HG02571 (cell line): ENCODE results near the gene SYNC.

Experiments
- ATAC-seq: cut with Tn5 transposase; IDR thresholded peaks from one replicate; pipeline ENCODE4 v1.9.1; 2021; ENCODE audit warnings: mild to moderate bottlenecking, moderate library complexity; ENCODE audit not compliant: unreplicated experiment

Gene SYNC

DNA sequence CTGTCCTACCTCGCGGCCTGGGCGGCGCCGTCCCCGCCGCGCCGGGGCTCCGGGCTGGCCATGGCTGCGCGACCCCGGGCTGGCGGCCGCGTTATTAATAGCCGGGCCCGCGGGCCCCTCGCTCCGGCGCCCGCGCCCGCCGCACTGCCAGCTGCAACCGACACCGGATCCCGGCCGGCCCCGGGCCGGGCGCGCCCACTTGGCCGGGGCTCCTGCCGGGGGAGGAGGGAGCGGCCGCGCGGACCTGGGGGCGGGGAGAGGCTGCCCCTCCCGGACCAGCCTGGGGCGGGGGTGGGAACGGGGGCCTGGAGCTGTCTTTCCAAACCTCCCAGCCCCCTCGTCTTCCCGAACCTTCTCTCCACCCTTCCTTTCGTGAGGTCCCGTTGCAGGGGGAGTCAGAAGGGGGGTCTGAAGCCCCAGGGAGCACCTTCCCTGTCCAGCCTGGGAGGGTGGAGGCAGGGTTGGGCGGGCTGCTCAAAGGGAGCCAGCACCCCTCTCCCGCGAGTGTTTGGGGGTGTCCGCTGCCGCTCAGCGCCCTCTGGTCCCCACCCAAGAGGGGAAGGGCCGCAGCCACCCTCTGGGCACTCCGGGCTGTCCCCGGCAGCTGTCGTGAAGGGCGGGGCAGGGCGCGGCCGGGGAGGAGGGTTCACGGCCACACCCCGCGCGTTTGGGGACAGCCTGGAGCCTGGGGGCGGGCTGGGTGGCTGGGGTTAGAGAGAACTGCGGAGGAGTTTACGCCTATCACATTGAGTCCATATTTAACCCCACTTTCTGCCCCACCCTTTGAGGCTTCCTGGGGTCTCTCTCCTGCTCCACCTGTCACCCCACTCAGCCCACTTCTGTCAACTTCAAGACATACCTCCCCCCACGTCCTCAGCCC lies at the start of gene SYNC:
Gene SYNC (minus strand): TSS at position 172 of the 880 bp plus-strand sequence. CDS start 110 bp downstream, at position 62.
- no peak for ATAC-seq

DNA sequence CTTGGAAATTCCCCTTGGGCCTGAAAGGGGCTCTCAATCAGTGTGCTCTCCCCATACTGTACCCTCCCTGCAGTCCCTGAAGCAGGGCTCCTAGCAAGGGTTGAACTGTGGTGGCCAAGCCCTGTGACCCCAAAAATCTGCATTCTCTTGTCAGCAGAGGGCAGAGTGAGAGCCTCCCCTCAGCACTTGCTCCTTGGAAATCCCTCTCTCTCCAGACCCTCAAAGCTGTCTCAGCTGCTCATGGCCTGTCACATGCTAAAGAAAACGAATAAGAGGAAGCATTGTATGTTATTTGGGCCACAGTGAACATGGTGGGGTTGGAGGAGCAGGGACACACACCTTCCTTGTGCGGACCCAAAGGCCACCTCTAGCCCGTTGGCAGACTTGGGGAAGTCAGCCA lies 47.2 kb upstream of the SYNC start:
- ATAC-seq = no peak

DNA sequence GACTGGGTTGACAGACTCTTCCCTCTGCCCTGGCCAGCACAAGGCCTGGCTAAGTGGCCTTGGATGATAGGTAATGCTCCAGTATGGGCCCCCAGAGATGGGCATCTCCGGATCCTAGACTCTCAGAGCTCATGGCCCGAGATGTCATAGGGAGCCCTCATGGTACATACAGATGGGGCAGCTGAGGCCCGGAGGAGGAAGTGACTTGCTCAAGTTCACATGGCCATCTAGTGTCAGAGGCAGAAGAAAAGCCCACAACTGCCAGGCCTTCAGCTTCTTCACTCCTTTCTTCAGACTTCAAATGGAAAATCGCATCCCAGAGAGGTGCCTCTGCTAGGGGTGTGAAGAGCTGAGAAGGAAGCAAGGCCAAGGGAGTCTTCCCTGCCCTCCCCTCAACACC lies 46.8 kb upstream of the SYNC start:
- no peak for ATAC-seq

- ATAC-seq = no peak
These were observed 46.4 kb upstream of the SYNC start for GRCh38 chr1:32748926-32749325.

DNA sequence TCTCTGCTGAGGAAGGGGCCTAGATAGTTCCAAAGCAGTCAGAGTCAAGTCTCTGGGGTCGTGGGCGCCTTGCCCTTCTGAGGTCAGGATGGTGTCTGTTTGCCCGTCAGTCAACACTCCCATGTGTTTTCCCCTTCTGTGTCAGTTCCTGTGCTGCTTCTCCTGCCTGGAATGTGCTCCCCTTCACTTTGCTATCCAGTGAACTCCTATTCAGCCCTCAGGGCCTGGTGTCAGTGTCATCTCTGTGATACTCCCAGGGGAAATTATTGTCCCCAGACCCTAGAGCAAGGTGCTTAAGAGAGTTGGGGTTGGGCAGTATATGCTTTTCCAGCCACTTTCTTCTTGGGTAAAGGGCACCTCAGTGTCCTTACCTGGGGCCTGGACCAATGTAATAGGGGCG lies 45.8 kb upstream of the SYNC start:
- no peak for ATAC-seq

DNA sequence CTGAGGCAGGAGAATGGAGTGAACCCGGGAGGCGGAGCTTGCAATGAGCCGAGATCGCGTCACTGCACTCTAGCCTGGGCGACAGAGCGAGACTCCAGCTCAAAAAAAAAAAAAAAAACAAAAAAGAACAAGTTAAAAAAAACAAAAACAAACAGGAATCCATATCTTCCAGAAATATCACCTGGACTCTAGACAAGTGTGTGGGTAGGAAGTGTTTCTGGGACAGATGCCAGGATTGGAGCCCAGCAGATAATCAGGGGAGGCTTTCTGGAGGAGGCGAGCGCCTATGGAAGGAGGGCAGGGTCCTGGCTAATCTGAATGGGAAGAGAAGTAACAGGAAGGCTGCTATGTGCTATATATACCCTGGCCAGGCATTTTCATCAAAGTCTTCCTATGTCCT lies 43.6 kb upstream of the SYNC start:
- ATAC-seq = no peak

DNA sequence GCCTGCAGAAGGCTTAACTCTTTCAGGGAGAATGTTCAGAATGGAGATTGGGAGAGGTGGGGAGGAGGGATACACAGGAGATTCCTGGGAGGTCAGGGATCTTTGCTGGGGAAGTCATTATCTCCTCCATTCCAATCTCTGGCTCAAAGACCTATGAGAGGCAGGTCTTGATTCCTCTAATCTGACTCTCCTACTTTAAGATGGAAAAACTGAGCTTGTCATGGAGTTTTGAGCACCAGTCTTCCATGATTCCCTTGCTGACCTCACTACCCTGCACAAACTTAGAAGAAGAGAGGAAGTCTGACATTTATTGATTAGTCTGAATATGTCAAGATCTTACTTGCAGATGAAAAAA lies 41.5 kb upstream of the SYNC start:
- ATAC-seq = no peak

DNA sequence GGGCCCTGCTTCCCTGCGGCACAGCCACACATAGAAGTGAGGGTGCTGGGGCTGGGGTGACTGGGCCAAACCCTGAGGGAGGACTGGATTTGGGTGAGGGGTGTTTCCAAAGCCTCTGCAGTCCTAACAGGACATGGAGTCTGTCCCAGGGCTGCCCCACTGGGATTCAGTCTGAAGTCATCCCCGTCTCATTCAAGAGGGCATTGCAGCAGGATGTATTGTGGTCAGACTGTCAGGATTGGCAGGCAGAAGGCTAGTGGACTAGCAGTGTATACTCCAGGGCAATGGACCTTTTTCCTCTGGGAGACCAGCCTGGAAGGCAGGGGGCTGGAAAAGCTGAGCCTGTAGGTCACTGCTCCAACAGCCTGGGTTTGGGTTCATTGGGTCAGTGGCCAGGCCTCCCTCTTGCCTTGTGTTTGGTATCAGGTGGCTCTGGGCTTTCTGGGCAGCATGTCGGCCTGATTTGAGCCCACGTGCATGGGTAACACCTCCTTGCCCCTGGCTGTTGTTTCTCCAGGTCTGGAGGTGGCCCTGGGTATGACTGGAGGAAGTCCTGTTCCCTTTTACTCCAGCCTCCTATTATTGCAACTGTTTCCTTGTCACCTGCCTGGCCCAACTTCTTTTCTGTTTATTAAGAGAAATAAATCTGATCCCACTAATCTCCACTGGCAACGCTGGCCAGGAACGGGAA lies 41.0 kb upstream of the SYNC start:
- ATAC-seq = no peak

DNA sequence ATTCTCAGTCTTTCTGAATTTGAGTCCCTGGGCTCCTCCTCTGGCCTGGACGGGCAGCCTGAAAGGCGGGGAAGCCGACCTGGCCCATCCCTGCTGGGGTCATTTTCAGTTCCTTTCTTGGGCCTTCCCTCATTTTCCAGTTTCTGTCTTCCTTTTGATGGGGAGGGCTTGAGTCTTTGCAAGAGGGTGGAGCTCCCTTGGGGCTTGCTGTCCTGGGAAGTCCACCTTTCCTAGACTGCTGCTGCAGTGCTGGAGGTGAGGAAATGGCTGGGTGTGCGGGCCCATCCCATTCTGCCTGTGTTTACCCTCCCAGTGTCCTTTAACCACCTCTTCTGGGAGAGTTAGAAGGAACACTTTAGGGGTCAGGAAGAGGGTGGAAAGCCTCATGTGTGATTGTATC lies 40.4 kb upstream of the SYNC start:
- ATAC-seq = no peak

- ATAC-seq = no peak
These were observed 39.8 kb upstream of the SYNC start for GRCh38 chr1:32742199-32742947.

- no peak for ATAC-seq
These were observed 39.0 kb upstream of the SYNC start for GRCh38 chr1:32741413-32742198.

DNA sequence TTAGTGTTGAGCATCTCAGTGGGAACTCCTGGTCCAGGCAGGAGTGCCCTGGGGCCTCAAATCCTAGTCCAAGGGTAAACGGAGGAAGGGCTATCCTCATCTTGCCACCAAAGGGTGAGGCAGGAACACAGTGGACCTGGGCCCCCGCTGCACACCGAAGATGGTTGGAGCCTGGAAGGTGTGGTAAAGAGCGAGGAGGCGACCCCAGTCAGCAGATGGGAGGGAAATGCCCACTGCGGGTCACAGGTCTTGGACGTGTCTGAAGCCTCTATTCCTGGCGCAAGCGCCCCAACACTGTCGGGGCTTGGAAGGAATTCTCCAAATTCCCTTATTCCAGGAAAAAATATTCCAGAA lies 38.5 kb upstream of the SYNC start:
- ATAC-seq = no peak

DNA sequence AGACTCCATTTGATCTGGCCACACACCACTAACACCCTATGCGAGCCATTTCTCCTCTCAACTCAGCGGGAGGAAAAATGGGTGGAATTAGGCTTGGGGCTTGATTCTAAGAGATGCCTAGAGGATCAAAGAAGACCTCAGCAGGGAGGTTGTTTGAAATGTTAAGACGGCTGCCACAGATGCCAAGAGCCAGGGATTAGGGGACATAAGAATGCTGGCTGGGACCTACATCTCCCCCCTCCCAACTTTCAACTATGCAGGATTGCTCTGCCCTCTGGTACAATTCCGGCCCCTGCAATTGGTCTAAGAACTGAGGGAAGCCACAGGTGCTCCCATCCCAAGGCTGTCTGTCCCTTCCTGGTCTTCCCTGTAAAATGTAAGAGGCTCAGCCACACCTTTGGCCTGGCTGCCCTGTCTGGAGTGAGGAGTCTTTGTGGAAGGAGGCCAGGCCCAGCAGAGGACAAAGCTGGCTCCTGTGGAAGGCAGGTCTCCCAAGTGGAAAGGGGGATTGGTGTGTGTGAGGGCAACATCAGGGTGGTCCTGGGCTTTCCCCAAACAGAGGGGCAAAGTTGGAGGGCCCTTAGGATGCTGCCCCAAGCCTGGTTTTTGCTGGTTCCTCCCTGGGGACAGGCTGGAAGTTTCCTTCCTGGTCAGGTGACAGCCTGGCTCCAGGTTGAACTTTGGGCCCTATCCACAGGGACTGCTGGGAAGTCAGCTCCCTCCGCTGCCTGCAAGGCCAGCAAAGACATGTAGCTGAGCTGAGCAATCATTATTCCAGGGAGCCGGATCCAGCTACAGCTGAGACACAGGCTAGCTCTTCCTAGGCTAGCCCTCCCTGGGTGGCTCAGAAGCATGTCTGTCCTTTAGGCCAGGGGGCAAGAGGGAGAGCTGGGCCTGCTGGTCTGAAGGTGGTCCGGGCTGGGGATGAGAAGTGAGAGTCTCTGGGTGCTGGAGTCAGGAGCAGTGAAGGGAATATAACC lies 34.5 kb upstream of the SYNC start:
- no peak for ATAC-seq

DNA sequence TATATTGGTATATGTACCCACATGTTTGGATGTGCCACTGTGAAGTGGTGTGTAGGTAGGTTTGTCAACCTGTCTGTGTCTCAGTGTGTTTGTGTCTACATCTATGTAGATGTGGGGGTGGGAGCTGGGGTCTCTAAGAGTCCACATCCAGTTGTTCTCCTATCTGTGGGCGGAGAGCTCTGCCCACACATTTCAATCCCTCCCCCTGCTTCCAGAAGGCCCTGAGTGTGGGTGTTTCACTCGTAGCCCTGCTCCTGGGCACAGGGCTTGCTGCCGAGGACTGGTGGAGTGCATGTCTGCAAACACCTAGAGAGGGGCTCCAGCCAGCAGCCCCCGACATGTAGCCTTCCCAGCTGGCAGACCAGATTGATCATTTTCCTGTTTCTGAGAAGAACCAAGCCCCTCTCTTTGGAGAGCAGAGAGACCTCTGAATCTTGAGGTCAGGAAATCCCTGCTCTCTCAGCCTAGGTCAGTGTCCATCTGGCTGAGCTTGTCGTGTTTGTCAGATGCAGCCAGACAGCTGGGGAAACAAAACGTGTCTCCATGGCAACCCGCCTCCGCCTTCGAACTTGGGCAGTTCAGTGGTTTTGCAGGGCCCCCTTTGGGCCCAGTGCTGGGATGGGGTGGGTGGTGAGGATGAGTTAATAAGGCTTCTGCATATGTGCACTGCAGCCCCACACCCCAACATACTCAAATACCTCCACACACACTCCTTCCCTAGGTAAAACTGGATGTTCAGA lies 31.2 kb upstream of the SYNC start:
- no peak for ATAC-seq

DNA sequence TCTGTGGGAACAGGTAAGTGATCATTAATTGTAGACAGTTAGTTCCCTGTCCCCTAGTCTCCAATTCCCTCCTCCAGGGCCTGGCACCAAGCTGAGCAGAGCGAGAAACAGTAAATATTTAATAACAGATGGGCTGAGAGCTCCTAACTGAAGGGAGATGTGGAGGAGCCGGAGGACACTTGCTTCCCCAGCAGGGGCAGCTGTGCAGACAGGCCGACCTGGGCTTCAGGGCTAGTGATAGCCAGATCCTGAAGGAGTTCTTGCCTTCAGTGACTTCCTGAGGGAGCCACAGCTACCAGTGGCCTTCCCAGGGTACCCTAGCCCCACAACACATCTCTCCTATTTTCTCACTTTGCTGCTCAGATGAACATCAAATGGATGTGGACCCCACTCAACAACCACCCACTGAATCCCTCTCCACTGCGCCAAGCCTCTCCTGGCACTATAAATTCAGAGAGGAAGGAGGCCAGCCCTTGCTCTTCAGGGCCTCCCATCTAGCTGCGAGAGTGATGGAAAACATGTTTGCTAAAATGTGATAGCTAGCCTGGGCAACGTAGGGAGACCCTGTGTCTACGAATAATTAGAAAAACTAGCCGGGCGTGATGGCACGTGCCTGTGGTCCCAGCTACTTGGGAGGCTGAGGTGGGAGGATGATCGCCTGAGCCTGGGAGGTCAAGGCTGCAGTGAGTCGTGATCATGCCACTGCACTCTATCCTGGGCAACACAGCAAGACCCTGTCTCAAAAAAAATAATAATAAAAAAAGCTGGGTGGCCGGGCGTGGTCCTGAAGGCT lies 26.9 kb upstream of the SYNC start:
- ATAC-seq = no peak

DNA sequence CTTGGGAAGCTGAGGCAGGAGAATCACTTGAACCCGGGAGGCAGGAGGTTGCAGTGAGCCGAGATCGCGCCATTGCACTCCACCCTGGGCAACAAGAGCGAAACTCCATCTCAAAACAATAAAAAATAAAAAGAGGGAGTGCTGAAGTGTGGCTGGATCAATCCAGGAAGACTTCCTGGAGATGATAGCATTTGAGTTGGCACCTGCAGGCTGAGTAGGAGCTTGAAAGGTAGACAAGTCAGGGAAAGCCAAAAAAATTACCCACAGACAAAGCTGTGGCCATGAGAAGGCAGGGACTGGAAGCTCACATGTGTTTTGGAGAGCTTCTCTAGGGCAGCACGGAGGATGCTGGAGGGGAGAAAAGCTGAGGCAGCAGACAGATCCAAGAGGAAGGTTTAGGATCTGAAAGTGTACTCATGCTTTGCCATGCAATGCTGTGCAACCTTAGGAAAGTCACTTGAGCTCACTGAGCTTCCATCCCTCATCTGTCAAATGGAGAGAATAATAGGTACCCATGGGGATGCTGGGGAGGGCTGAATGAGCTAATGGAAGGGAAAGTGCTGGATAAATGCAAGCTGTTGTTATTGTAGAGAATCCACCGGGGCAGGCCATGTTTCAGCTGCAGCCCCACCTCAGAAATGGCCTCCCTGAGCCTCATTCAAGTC lies 26.0 kb upstream of the SYNC start:
- ATAC-seq = no peak

DNA sequence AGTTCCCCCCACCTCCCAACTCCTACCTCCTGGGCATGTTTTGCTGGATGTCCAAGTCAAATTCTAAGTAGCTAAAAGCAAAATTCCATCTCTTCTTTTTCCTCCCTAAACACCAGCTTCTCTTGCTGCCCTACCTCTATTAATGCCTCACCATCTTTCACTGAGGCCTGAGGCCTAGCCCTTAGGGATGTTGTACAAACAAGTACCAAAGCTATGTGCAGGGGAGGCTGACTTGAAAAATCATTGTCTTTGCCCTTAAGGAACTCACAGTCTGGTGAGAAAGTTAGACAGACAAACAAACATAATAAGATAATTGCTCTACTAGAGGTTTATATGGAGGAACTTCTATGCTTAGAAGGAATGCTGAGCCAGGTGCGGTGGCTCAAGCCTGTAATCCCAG lies 25.3 kb upstream of the SYNC start:
- ATAC-seq = no peak

DNA sequence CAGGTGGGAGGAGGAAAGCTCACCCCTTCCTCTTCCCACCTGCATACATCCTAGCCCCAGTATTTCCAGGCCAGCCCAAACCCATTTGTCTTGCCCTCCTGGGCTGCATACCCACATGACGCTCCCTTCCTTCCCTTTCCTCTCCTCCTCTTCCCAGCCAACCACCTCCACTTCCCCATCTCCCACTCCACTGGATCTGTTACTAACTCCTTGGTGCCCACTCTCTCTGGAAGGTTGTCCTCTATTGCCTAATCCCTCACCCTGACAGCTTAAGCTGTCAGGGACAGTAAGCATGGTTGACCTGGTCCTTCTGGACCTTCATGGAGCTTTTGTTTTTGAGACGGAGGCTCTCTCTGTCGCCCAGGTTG lies 23.0 kb upstream of the SYNC start:
- ATAC-seq = no peak
